ENCODE measurements around the gene PRPF19.

The PRPF19 gene

DNA sequence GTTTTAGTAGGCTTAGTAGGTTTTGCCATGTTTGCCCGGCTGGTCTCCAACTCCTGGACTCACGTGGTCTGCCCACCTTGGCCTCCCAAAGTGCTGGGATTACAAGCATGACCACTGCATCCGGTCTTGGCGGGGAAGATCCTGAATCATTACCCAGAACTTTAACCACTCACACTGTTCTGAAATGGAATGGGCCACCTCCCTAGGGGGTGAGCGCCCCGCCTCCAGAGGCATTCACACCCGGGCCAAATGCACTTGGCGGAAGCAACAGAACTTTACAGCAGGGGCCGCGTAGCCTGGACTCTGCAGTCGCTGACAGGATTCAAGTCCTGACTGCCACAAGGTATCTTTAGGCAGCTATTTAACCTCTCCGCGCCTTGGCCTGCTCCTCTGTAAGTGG, 59.1 kb downstream of the PRPF19 start:
- peak; percentile 62 for DNase-seq (ENCODE audit: low read depth)

DNA sequence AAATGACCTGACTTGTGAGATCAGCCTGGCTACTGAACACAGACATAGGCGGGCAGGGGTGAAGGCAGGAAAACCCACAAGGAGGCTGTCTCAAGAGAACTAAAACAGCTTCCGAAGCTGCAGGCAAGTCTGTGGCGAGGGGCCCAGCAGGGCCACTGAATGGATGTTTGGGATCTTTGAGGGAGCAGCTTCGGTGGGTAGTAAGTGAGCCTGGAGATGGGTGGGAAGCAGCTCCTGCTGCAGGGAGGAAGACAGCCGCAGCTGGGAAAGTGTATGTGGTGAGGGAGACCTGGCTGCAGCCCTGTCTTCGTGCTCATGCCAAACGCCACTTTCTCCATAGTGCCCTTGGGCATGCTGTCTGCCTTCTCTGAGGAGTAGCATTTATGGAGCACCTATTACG, 61.0 kb downstream of the PRPF19 start:
- H3K4me3 ChIP-seq (ENCODE audit: low read depth, low read length): peak overlapping the region; percentile 21
- DNase-seq (ENCODE audit: low read depth): no peak
- no peak for TF ChIP-seq CTCF (conservative IDR thresholded peaks at IDR 0.05; ENCODE audit: low read depth, low read length)

More for the DNA sequence above, 59.1 kb downstream of the PRPF19 start:
- H3K4me3 ChIP-seq (ENCODE audit: low read depth, low read length): no peak overlapping the region
- TF ChIP-seq CTCF (conservative IDR thresholded peaks at IDR 0.05; ENCODE audit: low read depth, low read length): no peak

GRCh38 chr11:60844870-60845221, 61.5 kb downstream of the PRPF19 start:
- no peak for DNase-seq (ENCODE audit: low read depth)
- H3K4me3 ChIP-seq (ENCODE audit: low read depth, low read length): peak overlapping the region; percentile 28
- TF ChIP-seq CTCF (conservative IDR thresholded peaks at IDR 0.05; ENCODE audit: low read depth, low read length): no peak

DNA sequence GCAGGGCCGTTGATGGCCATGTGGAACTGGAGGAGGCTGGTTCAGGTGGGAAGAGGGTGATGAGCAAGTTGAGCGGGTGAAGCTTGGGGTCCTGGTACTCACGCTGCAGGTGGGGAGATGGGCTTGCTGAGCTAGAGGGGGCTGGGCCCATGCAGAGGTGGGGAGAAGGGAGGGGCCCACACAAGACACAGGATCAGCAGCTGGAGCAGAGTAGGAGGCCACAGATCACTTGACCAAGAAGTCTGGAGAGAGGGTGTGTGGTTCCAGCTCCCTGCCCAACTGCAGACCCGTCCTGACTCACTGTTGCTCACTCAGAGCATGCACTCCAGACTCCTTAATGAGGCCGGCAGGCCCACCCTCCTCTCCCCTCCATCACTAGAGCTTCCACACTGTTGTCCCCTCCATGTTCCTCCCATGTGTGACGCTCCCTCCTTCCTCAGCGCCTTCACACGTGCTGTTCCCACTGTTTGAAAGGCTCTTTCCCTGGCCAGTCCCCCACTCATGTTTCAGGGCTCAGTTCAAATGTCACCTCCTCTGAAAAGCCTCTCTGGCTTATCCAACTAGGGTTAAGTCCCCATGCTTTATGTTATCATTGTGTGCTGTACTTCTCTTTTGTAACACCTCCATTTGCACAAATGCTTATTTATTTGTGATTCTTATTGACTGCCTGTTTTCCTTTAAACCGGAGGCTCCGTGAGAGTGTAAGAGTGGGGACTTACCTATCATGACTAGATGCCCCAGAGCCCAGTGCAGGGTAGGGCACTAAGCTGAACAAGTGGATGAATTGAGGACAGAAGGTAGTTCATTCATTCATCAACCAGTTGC, 62.1 kb downstream of the PRPF19 start:
- H3K4me3 ChIP-seq (ENCODE audit: low read depth, low read length): peak overlapping the region; percentile 90
- no peak for TF ChIP-seq CTCF (conservative IDR thresholded peaks at IDR 0.05; ENCODE audit: low read depth, low read length)
- peak; percentile 44 for DNase-seq (ENCODE audit: low read depth)

DNA sequence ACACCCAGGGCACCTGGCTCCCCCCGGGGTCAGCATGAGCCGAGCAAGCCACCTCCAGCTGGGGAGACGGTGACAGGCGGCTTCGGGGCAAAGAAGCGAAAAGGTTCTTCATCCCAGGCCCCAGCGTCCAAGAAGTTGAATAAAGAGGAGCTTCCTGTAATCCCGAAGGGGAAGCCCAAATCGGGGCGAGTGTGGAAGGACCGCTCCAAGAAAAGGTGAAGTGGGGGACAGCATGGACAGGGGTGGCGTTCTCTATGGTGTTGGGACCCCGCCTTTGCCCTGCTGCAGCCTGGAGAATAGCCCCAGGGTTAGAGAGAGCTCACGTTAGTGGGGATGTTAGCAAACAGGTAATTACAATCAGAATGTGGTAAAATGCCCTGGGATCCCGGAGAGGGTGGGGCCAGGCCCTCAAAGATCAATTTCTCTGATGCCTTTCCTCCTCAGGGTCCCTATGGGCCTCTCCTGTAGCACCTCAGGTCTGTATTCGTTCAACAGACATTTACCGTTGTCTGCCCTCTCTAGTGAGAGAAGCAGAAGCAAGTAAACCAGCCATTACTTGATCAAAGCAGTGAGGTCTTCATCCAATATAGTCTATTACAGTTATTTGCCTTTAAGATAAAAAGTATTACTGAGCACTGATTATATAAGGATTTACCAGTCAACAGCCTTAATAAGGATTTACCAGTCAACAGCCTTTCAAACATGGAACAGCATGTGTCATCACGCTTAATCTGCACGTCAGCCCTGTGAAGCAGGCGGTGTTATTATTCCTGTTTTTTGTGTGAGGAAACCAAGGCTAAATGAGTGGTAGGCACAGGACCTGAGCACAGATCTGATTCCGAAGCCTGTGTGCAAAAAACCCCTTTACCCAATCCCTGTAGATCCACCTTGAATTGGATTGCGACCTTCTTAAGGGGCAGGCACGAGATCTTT, 63.5 kb downstream of the PRPF19 start:
- TF ChIP-seq CTCF (conservative IDR thresholded peaks at IDR 0.05; ENCODE audit: low read depth, low read length): no peak
- H3K4me3 ChIP-seq (ENCODE audit: low read depth, low read length): peak overlapping the region; percentile 90
- DNase-seq (ENCODE audit: low read depth): no peak

DNA sequence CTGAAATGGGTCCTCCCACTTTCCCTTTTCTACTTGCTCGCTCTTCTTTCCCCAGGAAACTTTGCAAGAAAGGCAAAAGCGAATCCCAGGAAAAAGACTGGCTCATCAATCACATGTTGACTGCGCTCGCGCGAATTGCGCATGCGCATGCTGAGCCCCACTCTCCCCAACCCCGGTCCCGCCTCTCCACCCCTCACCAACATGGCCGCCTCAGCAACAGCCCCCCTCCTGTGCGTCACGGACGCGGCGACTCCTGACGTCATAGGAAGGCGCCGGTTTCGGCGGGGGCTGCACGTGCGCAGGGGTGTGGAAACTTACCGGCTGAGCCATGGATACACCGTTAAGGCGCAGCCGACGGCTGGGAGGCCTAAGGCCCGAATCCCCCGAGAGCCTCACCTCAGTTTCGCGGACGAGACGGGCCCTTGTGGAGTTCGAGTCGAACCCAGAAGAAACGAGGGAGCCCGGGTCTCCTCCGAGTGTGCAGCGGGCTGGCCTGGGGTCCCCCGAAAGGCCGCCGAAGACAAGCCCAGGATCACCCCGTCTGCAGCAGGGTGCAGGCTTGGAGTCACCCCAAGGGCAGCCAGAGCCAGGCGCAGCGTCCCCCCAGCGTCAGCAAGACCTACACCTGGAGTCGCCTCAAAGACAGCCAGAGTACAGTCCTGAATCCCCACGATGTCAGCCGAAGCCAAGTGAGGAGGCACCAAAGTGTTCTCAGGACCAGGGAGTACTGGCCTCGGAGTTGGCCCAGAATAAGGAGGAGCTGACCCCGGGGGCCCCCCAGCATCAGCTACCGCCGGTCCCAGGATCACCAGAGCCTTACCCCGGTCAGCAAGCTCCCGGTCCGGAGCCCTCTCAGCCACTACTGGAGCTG, 64.4 kb downstream of the PRPF19 start, which contains the start of gene CCDC86:
Gene CCDC86 (plus strand): TSS at position 317 of the 871 bp plus-strand sequence. CDS start 12 bp downstream, at position 329.
- H3K4me3 ChIP-seq (ENCODE audit: low read depth, low read length): peak within 1 kb of the TSS; percentile 90
- DNase-seq (ENCODE audit: low read depth): peak; percentile 97
- no peak for TF ChIP-seq CTCF (conservative IDR thresholded peaks at IDR 0.05; ENCODE audit: low read depth, low read length)

All from choroid plexus epithelial cell (primary cell).